GM23338 (cell line): Measurements from ENCODE around the gene DIABLO. TPM values are rescaled to one million over a fixed set of nuclear protein-coding genes. Genes with fewer than 3 reads are reported as not detected.

Experiments
- ATAC-seq: fragments of 200-7000 bp; cut with Tn5 transposase; 3 replicates; pipeline ENCODE4 v1.9.1; 2020
- DNase-seq: peaks from one replicate; pipeline ENCODE4 v3.0.0-alpha.2; 2015; ENCODE audit warnings: low spot score
- H2AFZ ChIP-seq: fragments of 200-600 bp; sonication (generic); 2 replicates; pipeline ENCODE4 v1.8.0; 2016; ENCODE audit warnings: antibody characterized with exemption, mild to moderate bottlenecking, moderate library complexity
- H3F3A ChIP-seq: fragments of 200-600 bp; sonication (generic); replicated peaks from 2 replicates; pipeline ENCODE4 v1.8.0; 2017; ENCODE audit warnings: antibody characterized with exemption, mixed run types, low read depth
- H3K27ac ChIP-seq: fragments of 200-600 bp; sonication (generic); 2 replicates; pipeline ENCODE4 v1.6.1; 2016; ENCODE audit warnings: low read depth
- H3K27me3 ChIP-seq: fragments of 200-600 bp; sonication (generic); 2 replicates; pipeline ENCODE4 v1.8.0; 2016; ENCODE audit warnings: mild to moderate bottlenecking, mixed run types, moderate library complexity; ENCODE audit not compliant: insufficient read depth
- H3K36me3 ChIP-seq: fragments of 200-600 bp; sonication (generic); 2 replicates; pipeline ENCODE4 v1.8.0; 2016; ENCODE audit warnings: mild to moderate bottlenecking; ENCODE audit not compliant: insufficient read depth
- H3K4me1 ChIP-seq: fragments of 200-600 bp; sonication (generic); 2 replicates; pipeline ENCODE4 v1.8.0; 2016; ENCODE audit warnings: mild to moderate bottlenecking, moderate library complexity; ENCODE audit not compliant: insufficient read depth
- H3K4me2 ChIP-seq: fragments of 200-600 bp; sonication (generic); 2 replicates; pipeline ENCODE4 v1.7.1; 2017; ENCODE audit warnings: mixed run types
- H3K4me3 ChIP-seq: fragments of 200-600 bp; sonication (generic); 2 replicates; pipeline ENCODE4 v1.6.1; 2016; ENCODE audit warnings: mixed run types
- H3K79me2 ChIP-seq: fragments of 200-600 bp; sonication (generic); replicated peaks from 2 replicates; pipeline ENCODE4 v1.8.0; 2017; ENCODE audit warnings: mild to moderate bottlenecking; ENCODE audit not compliant: insufficient read depth
- H3K9me2 ChIP-seq: fragments of 200-600 bp; sonication (generic); 2 replicates; pipeline ENCODE4 v1.8.0; 2017; ENCODE audit not compliant: insufficient read depth
- H4K20me1 ChIP-seq: fragments of 200-600 bp; sonication (generic); replicated peaks from 2 replicates; pipeline ENCODE4 v1.8.0; 2017; ENCODE audit warnings: mild to moderate bottlenecking; ENCODE audit not compliant: insufficient read depth
- H3K27ac Mint-ChIP-seq: 2 replicates; pipeline ENCODE4 v1.8.0; 2020; ENCODE audit warnings: inconsistent platforms, mild to moderate bottlenecking, moderate library complexity, mixed read lengths
- H3K27me3 Mint-ChIP-seq: 3 replicates; pipeline ENCODE4 v1.8.0; 2022; ENCODE audit warnings: low read depth, mild to moderate bottlenecking, moderate library complexity, mixed read lengths, inconsistent platforms; ENCODE audit not compliant: insufficient read depth, poor library complexity
- H3K36me3 Mint-ChIP-seq: 3 replicates; pipeline ENCODE4 v1.8.0; 2021; ENCODE audit warnings: low read depth, mild to moderate bottlenecking, inconsistent platforms, moderate library complexity, mixed read lengths
- H3K4me1 Mint-ChIP-seq: 3 replicates; pipeline ENCODE4 v1.8.0; 2020; ENCODE audit warnings: mild to moderate bottlenecking, inconsistent platforms, mixed read lengths
- H3K4me3 Mint-ChIP-seq: 3 replicates; pipeline ENCODE4 v1.8.0; 2021; ENCODE audit warnings: moderate library complexity, mild to moderate bottlenecking, inconsistent platforms, mixed read lengths
- H3K9me3 Mint-ChIP-seq: 3 replicates; pipeline ENCODE4 v1.8.0; 2020; ENCODE audit warnings: moderate library complexity, mild to moderate bottlenecking, inconsistent platforms, mixed read lengths
- CTCF ChIP-seq, 2 experiments: fragments of 200-600 bp in 1 of 2; sonication (generic) in 1 of 2; conservative IDR thresholded peaks; 2 replicates each; pipeline versions ENCODE4 v1.5.1 to v1.6.1; 2016 to 2017; ENCODE audit warnings: antibody characterized with exemption in 2 of 2, low read depth in 2 of 2, mild to moderate bottlenecking in 2 of 2, moderate library complexity in 1 of 2
- EZH2 ChIP-seq: fragments of 200-600 bp; sonication (generic); IDR thresholded peaks from one replicate; pipeline ENCODE4 v1.8.0; 2017; ENCODE audit warnings: antibody characterized with exemption, mild to moderate bottlenecking, low read depth; ENCODE audit not compliant: unreplicated experiment
- NANOG ChIP-seq: IDR thresholded peaks from 2 replicates; pipeline ENCODE4 v1.6.1; 2016; ENCODE audit warnings: antibody characterized with exemption, borderline replicate concordance
- POLR2AphosphoS5 ChIP-seq: IDR thresholded peaks from 2 replicates; pipeline ENCODE4 v1.6.1; 2016; ENCODE audit warnings: antibody characterized with exemption, low read depth
- REST ChIP-seq: IDR thresholded peaks from one replicate; pipeline ENCODE4 v1.6.1; 2018; ENCODE audit warnings: antibody characterized with exemption; ENCODE audit not compliant: unreplicated experiment
- STAT1 ChIP-seq: IDR thresholded peaks from one replicate; pipeline ENCODE4 v1.6.1; 2016; ENCODE audit warnings: antibody characterized with exemption; ENCODE audit not compliant: unreplicated experiment
- ZNF114 ChIP-seq: fragments of 250-450 bp; sonication (Bioruptor Pico); IDR thresholded peaks from 2 replicates; pipeline ENCODE4 v1.5.0; 2020; ENCODE audit warnings: mild to moderate bottlenecking, moderate library complexity
- ZNF331 ChIP-seq: fragments of 250-450 bp; sonication (Bioruptor Pico); IDR thresholded peaks from 2 replicates; pipeline ENCODE4 v1.5.0; 2020; ENCODE audit warnings: low read depth, mild to moderate bottlenecking, moderate library complexity
- ZNF462 ChIP-seq: fragments of 250-450 bp; sonication (Bioruptor Pico); IDR thresholded peaks from 2 replicates; pipeline ENCODE4 v1.5.0; 2020; ENCODE audit warnings: mild to moderate bottlenecking, moderate library complexity
- polyA plus RNA-seq: library from polyadenylated mRNA; unstranded; fragments of >200 nt; fragmentation: Nextera tagmentation; extraction: Ambion mirVana; gene quantifications from 2 replicates; pipeline ENCODE4 v1.2.1, GENCODE V29; 2016
- total RNA-seq: library from RNA; depleted of rRNA; stranded (reverse); fragments of >200 nt; shearing (Covaris generic); gene quantifications from 2 replicates; pipeline ENCODE4 v1.2.3, GENCODE V29; 2014

Gene DIABLO
- total and polyA plus RNA-seq, 2 experiments from 2014 or later: 72.0 to 82.7 TPM

- peaks cover 43% of the 10 kb centered on the region for H3K27me3 Mint-ChIP-seq
- peaks cover 47% of the 10 kb centered on the region for H3K27me3 ChIP-seq
- no peaks in the 10 kb centered on the region for H3K9me3 Mint-ChIP-seq
- H3K4me3 ChIP-seq: no peak overlapping the region
- peaks cover 29% of the 10 kb centered on the region for H4K20me1 ChIP-seq
- peaks cover 29% of the 10 kb centered on the region for H3K36me3 ChIP-seq
- no peak overlapping the region for H3K27ac ChIP-seq
- peaks cover 20% of the 10 kb centered on the region for H3F3A ChIP-seq
- TF ChIP-seq STAT1 (no peak), ZNF462 (CRISPR knock-in tag) (no peak), ZNF331 (CRISPR knock-in tag) (no peak), CTCF (conservative IDR thresholded peaks at IDR 0.05; ENCODE audit: low read depth in 2 of 2) (no peak), POLR2AphosphoS5 (peak; percentile 9; the same call in 1 of the 2 replicates), REST (no peak), ZNF114 (no peak), EZH2 (no peak), NANOG (no peak)
- no peak for DNase-seq
- peaks cover 11% of the 10 kb centered on the region; the same call in 1 of the 2 replicates for H3K4me1 ChIP-seq
- peaks cover 24% of the 10 kb centered on the region for H3K4me1 Mint-ChIP-seq
- H3K79me2 ChIP-seq: no peaks in the 10 kb centered on the region
- no peak overlapping the region for H2AFZ ChIP-seq
- H3K4me2 ChIP-seq: 0 out of 2 replicates have a peak overlapping the region, but pooled peaks have one; percentile 26
- H3K27ac Mint-ChIP-seq: no peak overlapping the region
- H3K9me2 ChIP-seq: no peaks in the 10 kb centered on the region
- peak; percentile 1; the same call in 1 of the 3 replicates for ATAC-seq
- no peak overlapping the region for H3K4me3 Mint-ChIP-seq
- H3K36me3 Mint-ChIP-seq: peaks cover 30% of the 10 kb centered on the region
Observed at GRCh38 chr12:122206111-122206881, 19.6 kb downstream of the DIABLO start.
